Hematopoietic multipotent progenitor cell treated with erythropoietin and hydrocortisone succinate and interleukin-3 and kit ligand, for 8 days (in vitro differentiated cells): ENCODE results near the gene MYEOV.

ENCODE experiments used
- DNase-seq: peaks from one replicate; pipeline ENCODE4 v3.0.0-alpha.2; 2015

The MYEOV gene

DNA sequence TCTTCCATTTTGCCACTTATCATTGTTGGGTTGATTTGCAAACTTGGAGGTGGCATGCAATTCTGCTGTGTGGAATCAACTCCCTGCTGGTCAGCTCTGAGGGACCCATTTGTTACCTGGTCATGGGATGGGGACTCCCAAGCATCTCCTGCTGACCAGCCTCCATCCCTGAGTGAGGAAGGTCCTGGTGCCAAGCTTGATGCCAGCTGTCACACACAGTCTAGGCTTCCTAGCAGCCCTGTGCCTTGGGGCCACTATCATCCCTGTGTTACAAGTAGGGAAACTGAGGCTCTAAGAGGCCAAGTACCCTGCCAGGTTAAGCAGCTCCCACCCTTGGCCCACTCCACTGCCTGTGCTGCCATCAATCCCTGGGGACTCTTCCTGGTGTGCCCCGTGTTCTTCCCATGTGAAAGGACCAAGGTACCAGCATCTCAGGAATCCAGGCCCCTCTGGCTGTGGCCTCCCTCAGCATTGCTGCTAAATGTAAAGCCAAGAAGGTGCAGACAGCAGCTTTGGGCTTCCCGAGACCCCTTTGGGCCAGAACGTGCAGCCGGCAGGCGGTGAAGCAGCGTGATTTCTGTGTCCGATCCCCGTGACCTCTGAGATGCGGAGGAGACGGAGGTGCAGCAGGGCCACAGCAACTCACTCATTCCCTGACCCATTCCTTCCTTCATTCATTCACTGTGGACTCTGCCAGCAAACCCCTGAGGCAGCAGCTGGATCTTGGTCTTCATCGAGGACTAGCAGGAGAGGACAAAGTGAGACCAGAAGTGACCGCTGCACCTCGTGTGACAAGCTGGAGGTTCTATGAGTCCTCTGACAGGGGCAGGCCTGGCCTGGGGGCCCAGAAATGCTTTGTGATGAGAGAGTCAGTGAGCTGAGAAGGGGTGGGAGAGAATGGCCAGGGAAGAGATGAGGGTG, 49.7 kb downstream of the MYEOV start:
- no peak for DNase-seq

DNA sequence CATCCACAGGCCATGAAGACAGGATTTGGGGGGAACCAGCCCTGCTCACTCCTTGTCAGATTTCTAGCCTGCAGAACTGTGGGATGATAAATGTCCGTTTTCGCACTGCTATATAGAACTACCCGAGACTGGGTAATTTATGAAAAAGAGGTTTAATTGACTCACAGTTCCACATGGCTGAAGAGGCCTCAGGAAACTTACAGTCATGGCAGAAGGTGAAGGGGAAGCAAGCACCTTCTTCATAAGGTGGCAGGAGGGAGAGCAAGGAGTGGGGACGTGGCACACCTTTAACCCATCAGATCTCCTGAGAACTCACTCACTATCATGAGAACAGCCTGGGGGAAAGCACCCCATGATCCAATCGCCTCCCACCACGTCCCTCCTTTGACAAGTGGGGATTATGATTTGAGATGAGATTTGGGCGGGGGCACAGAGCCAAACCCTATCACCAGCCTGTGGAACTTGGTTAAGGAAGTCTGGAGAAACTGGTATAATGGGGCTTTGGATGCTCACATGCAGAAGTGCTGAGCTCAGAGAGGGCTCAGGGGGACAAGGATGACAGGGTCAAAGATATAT, 50.7 kb downstream of the MYEOV start:
- DNase-seq: no peak
